Stimulated activated effector memory CD8-positive, alpha-beta T cell treated with anti-CD3 and anti-CD28 coated beads, Interleukin-12 subunit alpha, Interleukin-12 subunit beta, amount 100 ng/mL, for 72 hours (primary cell): ENCODE results near the gene NSD2.
"Not testable (repeated sequence)": the region's sequence is repeated elsewhere in the genome, so short reads cannot be mapped to it uniquely, and the experiment has no call there.

ENCODE experiments used
- ATAC-seq: fragments of 150-1000 bp; cut with Tn5 transposase; 2 replicates; pipeline ENCODE4 v1.10.0; 2021
- DNase-seq, 2 donors: peaks; one replicate each; pipeline ENCODE4 v3.0.0; 2021 to 2022; ENCODE audit warnings: low spot score in 2 of 2
- H3K27ac Mint-ChIP-seq: one replicate; pipeline ENCODE4 v1.8.0; 2022; ENCODE audit warnings: mild to moderate bottlenecking, mixed read lengths
- H3K36me3 Mint-ChIP-seq: one replicate; pipeline ENCODE4 v1.8.0; 2022; ENCODE audit warnings: mild to moderate bottlenecking, mixed read lengths
- H3K4me1 Mint-ChIP-seq: one replicate; pipeline ENCODE4 v1.8.0; 2022; ENCODE audit warnings: mixed read lengths
- H3K4me3 Mint-ChIP-seq: one replicate; pipeline ENCODE4 v1.8.0; 2022; ENCODE audit warnings: mild to moderate bottlenecking, mixed read lengths
- H3K9me3 Mint-ChIP-seq: one replicate; pipeline ENCODE4 v1.8.0; 2022; ENCODE audit warnings: mixed read lengths

The NSD2 gene

GRCh38 chr4:1991087-1991486 is 119.9 kb downstream of the NSD2 start:
- H3K9me3 Mint-ChIP-seq = no peaks in the 10 kb centered on the region
- ATAC-seq = no peak

GRCh38 chr4:1991596-1992434 is 120.6 kb downstream of the NSD2 start:
- ATAC-seq (no peak), DNase-seq (no peak)
- Mint-ChIP-seq H3K36me3 (peaks cover 48% of the 10 kb centered on the region), H3K27ac (no peak overlapping the region), H3K4me3 (no peak overlapping the region), H3K4me1 (peaks cover 11% of the 10 kb centered on the region), H3K9me3 (no peaks in the 10 kb centered on the region)

More at GRCh38 chr4:1991087-1991486, 119.9 kb downstream of the NSD2 start:
- Mint-ChIP-seq H3K27ac (no peak overlapping the region), H3K4me1 (peaks cover 10% of the 10 kb centered on the region), H3K4me3 (no peak overlapping the region), H3K36me3 (peaks cover 50% of the 10 kb centered on the region)
- no peak for DNase-seq

GRCh38 chr4:1992468-1993168 is 121.4 kb downstream of the NSD2 start:
- DNase-seq (no peak), ATAC-seq (no peak)
- Mint-ChIP-seq H3K4me3 (no peak overlapping the region), H3K4me1 (peaks cover 11% of the 10 kb centered on the region), H3K27ac (no peak overlapping the region), H3K9me3 (peaks cover under 1% of the 10 kb centered on the region), H3K36me3 (peaks cover 51% of the 10 kb centered on the region)

GRCh38 chr4:1993169-1993516 is 122.0 kb downstream of the NSD2 start:
- Mint-ChIP-seq H3K27ac (no peak overlapping the region), H3K4me3 (no peak overlapping the region), H3K9me3 (peaks cover 5% of the 10 kb centered on the region), H3K4me1 (peaks cover 12% of the 10 kb centered on the region), H3K36me3 (peaks cover 46% of the 10 kb centered on the region)
- DNase-seq (no peak), ATAC-seq (no peak)

GRCh38 chr4:1993718-1994516 is 122.7 kb downstream of the NSD2 start:
- not testable (repeated sequence) for DNase-seq, H3K9me3 Mint-ChIP-seq, H3K4me3 Mint-ChIP-seq, ATAC-seq, H3K27ac Mint-ChIP-seq
- peaks cover 20% of the 10 kb centered on the region for H3K4me1 Mint-ChIP-seq
- H3K36me3 Mint-ChIP-seq = peaks cover 42% of the 10 kb centered on the region

GRCh38 chr4:1994938-1995337 is 123.7 kb downstream of the NSD2 start:
- Mint-ChIP-seq H3K9me3 (peaks cover 15% of the 10 kb centered on the region), H3K27ac (no peak overlapping the region), H3K4me3 (no peak overlapping the region), H3K36me3 (peaks cover 40% of the 10 kb centered on the region), H3K4me1 (peaks cover 29% of the 10 kb centered on the region)
- no peak for DNase-seq
- no peak for ATAC-seq

- H3K27ac Mint-ChIP-seq = no peak overlapping the region
These were observed 125.8 kb downstream of the NSD2 start for GRCh38 chr4:1996866-1997611.

GRCh38 chr4:1997712-1998111 is 126.5 kb downstream of the NSD2 start:
- ATAC-seq (no peak), DNase-seq (no peak)
- Mint-ChIP-seq H3K27ac (no peak overlapping the region), H3K4me3 (no peak overlapping the region), H3K36me3 (peaks cover 52% of the 10 kb centered on the region), H3K4me1 (peaks cover 45% of the 10 kb centered on the region), H3K9me3 (peaks cover 19% of the 10 kb centered on the region)

More at GRCh38 chr4:1996866-1997611, 125.8 kb downstream of the NSD2 start:
- Mint-ChIP-seq H3K9me3 (peaks cover 19% of the 10 kb centered on the region), H3K36me3 (peaks cover 45% of the 10 kb centered on the region), H3K4me1 (peaks cover 39% of the 10 kb centered on the region), H3K4me3 (no peak overlapping the region)
- no peak for ATAC-seq
- DNase-seq = no peak

- no peak for ATAC-seq
- Mint-ChIP-seq H3K36me3 (peaks cover 58% of the 10 kb centered on the region), H3K4me3 (no peak overlapping the region), H3K27ac (no peak overlapping the region), H3K9me3 (peaks cover 19% of the 10 kb centered on the region), H3K4me1 (peaks cover 51% of the 10 kb centered on the region)
- DNase-seq = no peak
These were observed 127.1 kb downstream of the NSD2 start for GRCh38 chr4:1998296-1998695.

- H3K4me3 Mint-ChIP-seq, DNase-seq, ATAC-seq, H3K27ac Mint-ChIP-seq: not testable (repeated sequence)
- H3K9me3 Mint-ChIP-seq = peaks cover 19% of the 10 kb centered on the region
- H3K36me3 Mint-ChIP-seq = peaks cover 68% of the 10 kb centered on the region
- H3K4me1 Mint-ChIP-seq = peaks cover 51% of the 10 kb centered on the region
These were observed 128.1 kb downstream of the NSD2 start for GRCh38 chr4:1999308-1999707.

- H3K9me3 Mint-ChIP-seq = peaks cover 12% of the 10 kb centered on the region
- not testable (repeated sequence) for DNase-seq, ATAC-seq, H3K4me3 Mint-ChIP-seq, H3K27ac Mint-ChIP-seq
- peaks cover 63% of the 10 kb centered on the region for H3K4me1 Mint-ChIP-seq
- peaks cover 84% of the 10 kb centered on the region for H3K36me3 Mint-ChIP-seq
These were observed 132.2 kb downstream of the NSD2 start for GRCh38 chr4:2003361-2003760.

- Mint-ChIP-seq H3K9me3 (no peaks in the 10 kb centered on the region), H3K36me3 (peaks cover 66% of the 10 kb centered on the region), H3K27ac (no peak overlapping the region), H3K4me3 (peak overlapping the region; percentile 84), H3K4me1 (peaks cover 48% of the 10 kb centered on the region)
- DNase-seq (no peak), ATAC-seq (no peak)
These were observed 135.2 kb downstream of the NSD2 start for GRCh38 chr4:2006367-2006766.

- peak overlapping the region; percentile 96 for H3K27ac Mint-ChIP-seq
- H3K9me3 Mint-ChIP-seq = no peaks in the 10 kb centered on the region
- DNase-seq = no peak
- ATAC-seq = no peak
- H3K4me1 Mint-ChIP-seq = peaks cover 46% of the 10 kb centered on the region
- H3K36me3 Mint-ChIP-seq = peaks cover 59% of the 10 kb centered on the region
- peak overlapping the region; percentile 84 for H3K4me3 Mint-ChIP-seq
These were observed 135.9 kb downstream of the NSD2 start for GRCh38 chr4:2006956-2007653.
